Esophagus muscularis mucosa (tissue), 4 donors: ENCODE results near the gene FXR2. TPM values are rescaled to one million over a fixed set of nuclear protein-coding genes. Genes with fewer than 3 reads are reported as not detected.

Experiments
- DNase-seq: peaks from one replicate; pipeline ENCODE4 v3.0.0-alpha.2; 2017; ENCODE audit errors: extremely low spot score
- H3K27ac ChIP-seq, 4 donors: fragments of 200-600 bp; sonication (generic); replicated peaks in 1 of 4; 1 replicate in 3 of 4; 2 replicates in 1 of 4; pipeline ENCODE4 v1.5.1; 2016 to 2019; ENCODE audit warnings: mild to moderate bottlenecking in 1 of 4
- H3K27me3 ChIP-seq, 4 donors: fragments of 200-600 bp; sonication (generic); one replicate each; pipeline versions ENCODE4 v1.5.1 to v1.6.0; 2016 to 2019
- H3K36me3 ChIP-seq, 4 donors: fragments of 200-600 bp; sonication (generic); one replicate each; pipeline ENCODE4 v1.5.1; 2016 to 2019
- H3K4me1 ChIP-seq, 4 donors: fragments of 200-600 bp; sonication (generic); one replicate each; pipeline ENCODE4 v1.5.1; 2016 to 2019
- H3K4me3 ChIP-seq, 4 donors: fragments of 200-600 bp; sonication (generic); 1 replicate in 2 of 4; 2 replicates in 2 of 4; pipeline ENCODE4 v1.5.1; 2016 to 2019; ENCODE audit warnings: mild to moderate bottlenecking in 4 of 4, moderate library complexity in 1 of 4
- H3K9me3 ChIP-seq, 4 donors: fragments of 200-600 bp; sonication (generic); 1 replicate in 3 of 4; 2 replicates in 1 of 4; pipeline ENCODE4 v1.5.1; 2016 to 2019
- EP300 ChIP-seq: sonication (generic); formaldehyde crosslinking; IDR thresholded peaks from one replicate; pipeline ENCODE4 v1.6.1; 2017; ENCODE audit warnings: antibody characterized with exemption
- POLR2A ChIP-seq: fragments of 450-650 bp; IDR thresholded peaks from one replicate; pipeline ENCODE4 v1.6.1; 2017; ENCODE audit warnings: antibody characterized with exemption, moderate library complexity, mild to moderate bottlenecking, low read depth
- POLR2AphosphoS5 ChIP-seq, 2 donors: sonication (generic); formaldehyde crosslinking; IDR thresholded peaks; one replicate each; pipeline ENCODE4 v1.6.1; 2017; ENCODE audit warnings: antibody characterized with exemption in 2 of 2
- WGBS: methylation state at CpG from one replicate; pipeline ENCODE4 v1.1.5; 2018; 5-methylcytosine and 5-hydroxymethylcytosine counted together
- intact Hi-C: fragments of 100-400 bp; cut with DNase I; formaldehyde crosslinking; loops from one replicate; pipeline ENCODE4 v1.15.1; 2023
- total RNA-seq, 4 donors: library from RNA; depleted of rRNA; stranded (reverse); fragments of >200 nt; gene quantifications; one replicate each; pipeline versions ENCODE4 v1.1.0 to v1.2.1, GENCODE V29; 2016
- TF ChIP-seq, protein P1 (sequence below), 3 experiments: fragments of 200-600 bp in 2 of 3; fragments of 450-650 bp in 1 of 3; sonication (generic) in 2 of 3; IDR thresholded peaks; one replicate each; pipeline ENCODE4 v1.5.1; 2017 to 2019; ENCODE audit warnings: antibody characterized with exemption in 3 of 3, mild to moderate bottlenecking in 2 of 3, moderate library complexity in 1 of 3

Gene FXR2
- total RNA-seq, 4 donors from 2014 or later = 38.2 to 65.8 (median 50.2) TPM

- Histone ChIP-seq H3K36me3 (no peaks in the 10 kb centered on the region), H3K27ac (no peak overlapping the region), H3K4me1 (peaks cover 0 to 4% (median 0%) of the 10 kb centered on the region in 4 donors), H3K27me3 (no peaks in the 10 kb centered on the region), H3K9me3 (no peaks in the 10 kb centered on the region), H3K4me3 (no peak overlapping the region)
- intact Hi-C loops = no loop called here
- DNase-seq = no peak
- no peak for TF ChIP-seq POLR2A
- peak in 1 of 2 donors; percentile 20 for TF ChIP-seq POLR2AphosphoS5 (IDR thresholded peaks at IDR 0.05)
- TF ChIP-seq, protein P1, sequence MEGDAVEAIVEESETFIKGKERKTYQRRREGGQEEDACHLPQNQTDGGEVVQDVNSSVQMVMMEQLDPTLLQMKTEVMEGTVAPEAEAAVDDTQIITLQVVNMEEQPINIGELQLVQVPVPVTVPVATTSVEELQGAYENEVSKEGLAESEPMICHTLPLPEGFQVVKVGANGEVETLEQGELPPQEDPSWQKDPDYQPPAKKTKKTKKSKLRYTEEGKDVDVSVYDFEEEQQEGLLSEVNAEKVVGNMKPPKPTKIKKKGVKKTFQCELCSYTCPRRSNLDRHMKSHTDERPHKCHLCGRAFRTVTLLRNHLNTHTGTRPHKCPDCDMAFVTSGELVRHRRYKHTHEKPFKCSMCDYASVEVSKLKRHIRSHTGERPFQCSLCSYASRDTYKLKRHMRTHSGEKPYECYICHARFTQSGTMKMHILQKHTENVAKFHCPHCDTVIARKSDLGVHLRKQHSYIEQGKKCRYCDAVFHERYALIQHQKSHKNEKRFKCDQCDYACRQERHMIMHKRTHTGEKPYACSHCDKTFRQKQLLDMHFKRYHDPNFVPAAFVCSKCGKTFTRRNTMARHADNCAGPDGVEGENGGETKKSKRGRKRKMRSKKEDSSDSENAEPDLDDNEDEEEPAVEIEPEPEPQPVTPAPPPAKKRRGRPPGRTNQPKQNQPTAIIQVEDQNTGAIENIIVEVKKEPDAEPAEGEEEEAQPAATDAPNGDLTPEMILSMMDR (IDR thresholded peaks at IDR 0.05) = peak; percentile 23 to 45 (median 40)
- TF ChIP-seq EP300 = no peak
- 19% methylated on average over 5 of the region's 5 CpGs for WGBS
Measured at GRCh38 chr17:7634384-7634783, 19.7 kb upstream of the FXR2 start.

DNA sequence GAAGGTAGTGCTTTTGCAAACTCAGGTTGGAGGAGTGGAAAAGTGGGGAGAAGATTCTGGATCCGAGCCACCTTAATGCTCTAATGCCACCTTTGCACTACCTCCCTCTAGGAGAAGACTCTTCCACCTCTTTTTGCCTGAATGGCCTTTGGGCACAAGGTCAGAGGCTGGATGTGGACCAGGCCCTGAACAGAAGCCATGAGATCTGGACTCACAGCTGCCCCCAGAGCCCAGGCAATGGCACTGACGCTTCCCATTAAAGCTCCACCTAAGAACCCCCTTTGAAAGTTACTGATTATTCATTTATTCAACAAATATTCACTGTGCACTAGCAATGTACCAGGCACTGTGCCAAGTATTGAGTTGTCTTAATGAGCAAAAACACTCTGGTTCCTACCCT is 18.4 kb upstream of the FXR2 start:
- intact Hi-C loops = loop anchor here (2.0 kb wide), 1 partner anchor 54 kb away; the partner anchor contains the start of gene TP53
- H3K4me3 ChIP-seq = no peak overlapping the region
- H3K27ac ChIP-seq = no peak overlapping the region
- DNase-seq = no peak
- no peaks in the 10 kb centered on the region for H3K27me3 ChIP-seq
- WGBS = 95% methylated on average over 2 of the region's 2 CpGs
- H3K36me3 ChIP-seq = no peaks in the 10 kb centered on the region
- H3K4me1 ChIP-seq = peaks cover 0 to 7% (median 3%) of the 10 kb centered on the region in 4 donors
- no peak for TF ChIP-seq EP300
- no peak for TF ChIP-seq POLR2A
- TF ChIP-seq, protein P1 (IDR thresholded peaks at IDR 0.05) = no peak
- TF ChIP-seq POLR2AphosphoS5 (IDR thresholded peaks at IDR 0.05) = no peak
- no peaks in the 10 kb centered on the region for H3K9me3 ChIP-seq

DNA sequence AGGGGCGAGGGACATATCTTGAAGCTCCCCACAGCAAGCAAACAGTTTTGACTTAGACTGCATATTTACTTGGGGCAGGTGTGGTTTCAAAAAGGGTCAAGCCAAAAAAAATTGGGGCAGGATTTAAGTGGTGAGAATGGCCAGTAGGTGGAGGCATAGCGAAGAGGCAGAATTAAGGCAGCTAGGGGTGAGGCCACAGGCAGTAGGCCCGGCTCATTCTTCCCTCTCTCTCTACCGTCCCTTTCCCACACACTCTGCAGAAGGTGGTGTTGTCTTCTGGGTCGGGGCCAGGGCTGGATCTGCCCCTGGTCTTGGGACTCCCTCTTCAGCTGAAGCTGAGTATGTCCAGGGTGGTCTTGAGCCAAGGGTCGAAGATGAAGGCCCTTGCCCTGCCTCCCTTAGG is 17.8 kb upstream of the FXR2 start:
- intact Hi-C loops = loop anchor here (2.0 kb wide), 1 partner anchor 54 kb away; the partner anchor contains the start of gene TP53

DNA sequence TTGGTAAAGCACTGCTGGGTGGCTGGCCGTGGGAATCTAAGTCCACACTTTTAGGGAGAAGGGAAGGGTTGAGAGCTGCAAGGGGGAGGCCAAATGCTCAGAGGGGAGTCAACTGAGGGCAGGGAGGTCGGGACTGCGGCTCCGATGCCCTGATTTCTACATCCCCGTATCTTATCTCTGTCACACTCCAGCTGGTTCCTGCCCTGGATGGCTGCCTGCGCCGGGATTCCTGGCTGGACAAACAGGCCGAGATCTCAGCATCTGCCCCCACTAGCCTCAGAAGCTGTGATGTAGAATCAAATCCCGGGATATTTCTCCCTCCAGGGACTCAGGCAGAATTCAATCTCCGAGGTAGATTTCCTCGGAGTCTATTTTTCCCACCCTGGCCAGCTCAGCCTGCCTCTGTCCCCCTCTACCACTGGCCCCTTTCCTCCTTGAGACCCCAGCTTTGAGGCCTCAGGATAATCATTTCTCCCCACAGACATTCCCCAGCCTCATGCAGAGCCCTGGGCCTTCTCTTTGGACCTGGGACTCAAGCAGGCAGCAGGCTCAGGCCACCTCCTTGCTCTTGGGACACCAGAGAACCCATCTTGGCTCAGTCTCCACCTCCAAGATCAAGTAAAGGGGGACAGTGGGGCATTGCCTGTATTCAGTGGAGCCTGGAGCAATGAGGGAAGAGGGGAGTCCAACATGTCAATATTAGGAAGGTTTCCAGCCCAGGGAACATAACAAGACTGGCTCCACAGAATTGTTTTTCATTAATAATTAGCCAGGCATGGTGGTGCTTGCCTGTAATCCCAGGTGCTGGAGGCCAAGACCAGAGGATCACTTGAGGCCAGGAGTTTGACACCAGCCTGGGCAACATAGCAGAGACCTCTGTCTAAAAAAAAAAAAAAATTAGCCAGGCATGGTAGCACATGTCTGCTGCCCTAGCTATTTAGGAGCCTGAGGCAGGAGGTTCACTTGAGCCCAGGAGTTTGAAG is 17.0 kb upstream of the FXR2 start:
- intact Hi-C loops = loop anchor here (2.0 kb wide), 1 partner anchor 55 kb away; the partner anchor contains the start of gene TP53
- WGBS = 80% methylated on average over 11 of the region's 11 CpGs
- no peak overlapping the region for H3K4me3 ChIP-seq
- H3K4me1 ChIP-seq = peaks cover 4 to 16% (median 13%) of the 10 kb centered on the region in 4 donors
- no peak overlapping the region for H3K27ac ChIP-seq
- H3K36me3 ChIP-seq = no peaks in the 10 kb centered on the region
- TF ChIP-seq EP300 (no peak), POLR2A (no peak)
- TF ChIP-seq, protein P1 (IDR thresholded peaks at IDR 0.05) = no peak
- no peaks in the 10 kb centered on the region for H3K27me3 ChIP-seq
- no peaks in the 10 kb centered on the region for H3K9me3 ChIP-seq
- DNase-seq = no peak

More for the DNA sequence above, 17.8 kb upstream of the FXR2 start:
- H3K9me3 ChIP-seq = no peaks in the 10 kb centered on the region
- H3K27me3 ChIP-seq = no peaks in the 10 kb centered on the region
- H3K4me3 ChIP-seq = no peak overlapping the region
- no peak overlapping the region for H3K27ac ChIP-seq
- DNase-seq = no peak
- peaks cover 0 to 10% (median 7%) of the 10 kb centered on the region in 4 donors for H3K4me1 ChIP-seq
- no peaks in the 10 kb centered on the region for H3K36me3 ChIP-seq
- TF ChIP-seq, protein P1 (IDR thresholded peaks at IDR 0.05) = peak; percentile 40 to 52 (median 50)
- TF ChIP-seq EP300 (no peak), POLR2AphosphoS5 (IDR thresholded peaks at IDR 0.05) (no peak), POLR2A (no peak)
- WGBS = 56% methylated on average over 6 of the region's 6 CpGs
